Activated naive CD4-positive, alpha-beta T cell treated with Interleukin-2 at 50 U/mL for 16 hours (primary cell): ENCODE measurements around the gene SMARCA4.

ENCODE experiments used
- DNase-seq: peaks from one replicate; pipeline ENCODE4 v3.0.0-alpha.2; 2020

The SMARCA4 gene

GRCh38 chr19:10960314-10961072 is at the start of gene SMARCA4:
SMARCA4 (plus strand) TSS chr19:10961030; CDS start chr19:10984152, 23,122 bp downstream.
- peak; percentile 98 for DNase-seq

- no peak for DNase-seq
Measured at GRCh38 chr19:10911579-10912363, 49.1 kb upstream of the SMARCA4 start.

- DNase-seq = no peak
Measured at GRCh38 chr19:10912619-10913018, 48.2 kb upstream of the SMARCA4 start.

GRCh38 chr19:10913716-10914340 is 47.0 kb upstream of the SMARCA4 start:
- no peak for DNase-seq

- no peak for DNase-seq
Measured at GRCh38 chr19:10915130-10916091, 45.4 kb upstream of the SMARCA4 start.

GRCh38 chr19:10916602-10917001 is 44.2 kb upstream of the SMARCA4 start:
- no peak for DNase-seq

GRCh38 chr19:10918359-10918758 is 42.5 kb upstream of the SMARCA4 start:
- no peak for DNase-seq

- no peak for DNase-seq
Measured at GRCh38 chr19:10919352-10920287, 41.2 kb upstream of the SMARCA4 start.

- DNase-seq = no peak
Measured at GRCh38 chr19:10920288-10920655, 40.6 kb upstream of the SMARCA4 start.

GRCh38 chr19:10920781-10921180 is 40.0 kb upstream of the SMARCA4 start:
- DNase-seq = no peak

- no peak for DNase-seq
Measured at GRCh38 chr19:10921199-10921909, 39.5 kb upstream of the SMARCA4 start.

GRCh38 chr19:10921910-10922637 is 38.8 kb upstream of the SMARCA4 start:
- DNase-seq = no peak

GRCh38 chr19:10922638-10923014 is 38.2 kb upstream of the SMARCA4 start:
- DNase-seq = no peak

GRCh38 chr19:10923260-10924112 is 37.3 kb upstream of the SMARCA4 start:
- no peak for DNase-seq

- no peak for DNase-seq
Measured at GRCh38 chr19:10924597-10924996, 36.2 kb upstream of the SMARCA4 start.

GRCh38 chr19:10927730-10928562 is 32.9 kb upstream of the SMARCA4 start:
- DNase-seq = no peak

- DNase-seq = peak; percentile 95
Measured at GRCh38 chr19:10928563-10929401, 32.0 kb upstream of the SMARCA4 start, which contains the start of the genes TIMM29 and YIPF2. TIMM29 (plus strand) TSS chr19:10928811; CDS start chr19:10928823, 12 bp downstream. YIPF2 (minus strand) TSS chr19:10928639; CDS start chr19:10928410, 229 bp downstream.
